Right atrium auricular region (tissue), 2 donors: Measurements from ENCODE around the gene CAMTA1. TPM values are rescaled to one million over a fixed set of nuclear protein-coding genes. Genes with fewer than 3 reads are reported as not detected.
A peak's percentile ranks its signal among the peaks of the same experiment; 100 is the strongest.

Source experiments
- DNase-seq: peaks from one replicate; pipeline ENCODE4 v3.0.0-alpha.2; 2019; ENCODE audit warnings: low spot score
- H3K27ac ChIP-seq, 2 donors: fragments of 200-600 bp; sonication (generic); 1 replicate in 1 of 2; 2 replicates in 1 of 2; pipeline ENCODE4 v1.5.1; 2016 to 2019
- H3K27me3 ChIP-seq, 2 donors: fragments of 200-600 bp; sonication (generic); one replicate each; pipeline versions ENCODE4 v1.5.1 to v1.6.0; 2017 to 2019
- H3K36me3 ChIP-seq: fragments of 200-600 bp; sonication (generic); one replicate; pipeline ENCODE4 v1.5.1; 2016
- H3K4me1 ChIP-seq, 2 donors: fragments of 200-600 bp; sonication (generic); one replicate each; pipeline versions ENCODE4 v1.5.1 to v1.6.0; 2017 to 2019
- H3K4me3 ChIP-seq, 2 donors: fragments of 200-600 bp; sonication (generic); 1 replicate in 1 of 2; 2 replicates in 1 of 2; pipeline ENCODE4 v1.5.1; 2017 to 2019; ENCODE audit warnings: mild to moderate bottlenecking in 1 of 2, moderate library complexity in 1 of 2
- H3K9me3 ChIP-seq, 2 donors: fragments of 200-600 bp; sonication (generic); one replicate each; pipeline ENCODE4 v1.5.1; 2019
- CTCF ChIP-seq, 2 donors: fragments of 200-600 bp; sonication (generic); IDR thresholded peaks; one replicate each; pipeline ENCODE4 v1.5.1; 2019; ENCODE audit warnings: antibody characterized with exemption in 2 of 2
- total RNA-seq, 2 donors: library from RNA; depleted of rRNA; stranded (reverse); fragments of >200 nt; gene quantifications; one replicate each; pipeline ENCODE4 v1.1.0, GENCODE V29; 2016

CAMTA1 gene
- total RNA-seq, 2 donors from 2014 or later, result 132 to 190 TPM

- H3K9me3 ChIP-seq, result no peaks in the 10 kb centered on the region
- peak; percentile 40 for DNase-seq
- no peak overlapping the region for H3K27ac ChIP-seq
- H3K4me3 ChIP-seq, result no peak overlapping the region
- H3K27me3 ChIP-seq, result no peaks in the 10 kb centered on the region
- TF ChIP-seq CTCF (IDR thresholded peaks at IDR 0.05), result no peak
- H3K4me1 ChIP-seq, result no peaks in the 10 kb centered on the region
- no peaks in the 10 kb centered on the region for H3K36me3 ChIP-seq
Measured at GRCh38 chr1:7232441-7233236, 447.4 kb downstream of the CAMTA1 start.

GRCh38 chr1:7233237-7233540 lies 447.9 kb downstream of the CAMTA1 start:
- Histone ChIP-seq H3K27me3 (no peaks in the 10 kb centered on the region), H3K36me3 (no peaks in the 10 kb centered on the region), H3K4me3 (no peak overlapping the region), H3K27ac (no peak overlapping the region), H3K4me1 (no peaks in the 10 kb centered on the region), H3K9me3 (no peaks in the 10 kb centered on the region)
- peak; percentile 13 for DNase-seq
- no peak for TF ChIP-seq CTCF (IDR thresholded peaks at IDR 0.05)

GRCh38 chr1:7233646-7234470 lies 448.6 kb downstream of the CAMTA1 start:
- no peaks in the 10 kb centered on the region for H3K9me3 ChIP-seq
- no peak overlapping the region for H3K27ac ChIP-seq
- TF ChIP-seq CTCF (IDR thresholded peaks at IDR 0.05), result no peak
- H3K27me3 ChIP-seq, result no peaks in the 10 kb centered on the region
- no peaks in the 10 kb centered on the region for H3K4me1 ChIP-seq
- H3K4me3 ChIP-seq, result no peak overlapping the region
- no peaks in the 10 kb centered on the region for H3K36me3 ChIP-seq
- DNase-seq, result peak; percentile 30

GRCh38 chr1:7234471-7234755 lies 449.2 kb downstream of the CAMTA1 start:
- H3K4me1 ChIP-seq, result no peaks in the 10 kb centered on the region
- no peak overlapping the region for H3K4me3 ChIP-seq
- no peak for TF ChIP-seq CTCF (IDR thresholded peaks at IDR 0.05)
- peak; percentile 9 for DNase-seq
- no peak overlapping the region for H3K27ac ChIP-seq
- H3K36me3 ChIP-seq, result no peaks in the 10 kb centered on the region
- no peaks in the 10 kb centered on the region for H3K27me3 ChIP-seq
- H3K9me3 ChIP-seq, result no peaks in the 10 kb centered on the region

GRCh38 chr1:7235871-7236517 lies 450.7 kb downstream of the CAMTA1 start:
- no peak for TF ChIP-seq CTCF (IDR thresholded peaks at IDR 0.05)
- no peaks in the 10 kb centered on the region for H3K27me3 ChIP-seq
- no peaks in the 10 kb centered on the region for H3K36me3 ChIP-seq
- H3K4me1 ChIP-seq, result no peaks in the 10 kb centered on the region
- H3K27ac ChIP-seq, result no peak overlapping the region
- H3K9me3 ChIP-seq, result no peaks in the 10 kb centered on the region
- DNase-seq, result no peak
- no peak overlapping the region for H3K4me3 ChIP-seq
